SK-N-SH (cell line): ENCODE measurements around the gene C12orf75. TPM values are rescaled to one million over a fixed set of nuclear protein-coding genes. Genes with fewer than 3 reads are reported as not detected.

Experiments used
- CTCF ChIA-PET: fragments of 300-600, 350-600 bp; formaldehyde crosslinking; extraction: SDS; loops from one replicate; lab custom pipeline; 2021; lab: Yijun Ruan, JAX
- POLR2A ChIA-PET: fragments of 350-600 bp; sonication (Branson Sonifier 250); formaldehyde crosslinking; extraction: SDS; loops from one replicate; lab custom pipeline; 2020; ENCODE audit warnings: antibody characterized with exemption, inconsistent platforms; lab: Yijun Ruan, JAX
- DNase-seq: peaks from one replicate; pipeline ENCODE4 v3.0.0; 2012
- H2AFZ ChIP-seq: fragments of 200-600 bp; sonication (generic); 2 replicates; pipeline ENCODE4 v1.8.1; 2016; ENCODE audit warnings: antibody characterized with exemption, mild to moderate bottlenecking, low read depth
- H3F3A ChIP-seq: fragments of 200-600 bp; sonication (generic); replicated peaks from 2 replicates; pipeline ENCODE3; 2016; ENCODE audit warnings: antibody characterized with exemption, mild to moderate bottlenecking; ENCODE audit not compliant: insufficient read depth
- H3K27ac ChIP-seq, 2 experiments: fragments of 200-500 bp in 1 of 2; fragments of 200-600 bp in 1 of 2; sonication (Bioruptor generic) in 1 of 2; sonication (generic), shearing (Covaris generic) in 1 of 2; 2 replicates each; pipeline versions ENCODE4 v1.5.1 to v1.6.1; 2014 to 2016; ENCODE audit warnings: low read depth in 2 of 2, inconsistent platforms in 1 of 2, low read length in 1 of 2, mild to moderate bottlenecking in 1 of 2, mixed read lengths in 1 of 2
- H3K27me3 ChIP-seq: fragments of 200-600 bp; sonication (generic), shearing (Covaris generic); 2 replicates; pipeline ENCODE4 v1.6.1; 2016; ENCODE audit warnings: mixed run types; ENCODE audit not compliant: insufficient read depth
- H3K36me3 ChIP-seq, 2 experiments: fragments of 200-500 bp in 1 of 2; fragments of 200-600 bp in 1 of 2; sonication (Bioruptor generic) in 1 of 2; sonication (generic) in 1 of 2; replicated peaks in 1 of 2; 2 replicates each; pipeline versions ENCODE3 to v1.5.1; 2014 to 2016; ENCODE audit warnings: low read length in 1 of 2, mild to moderate bottlenecking in 1 of 2; ENCODE audit not compliant: insufficient read depth in 2 of 2, control insufficient read depth in 1 of 2
- H3K4me1 ChIP-seq, 2 experiments: fragments of 200-500 bp in 1 of 2; fragments of 200-600 bp in 1 of 2; sonication (Bioruptor generic) in 1 of 2; sonication (generic), shearing (Covaris generic) in 1 of 2; 2 replicates each; pipeline versions ENCODE4 v1.5.1 to v1.6.1; 2014 to 2016; ENCODE audit warnings: low read depth in 1 of 2, low read length in 1 of 2, mixed run types in 1 of 2; ENCODE audit not compliant: insufficient read depth in 2 of 2, control insufficient read depth in 1 of 2
- H3K4me2 ChIP-seq: fragments of 200-600 bp; sonication (generic), shearing (Covaris generic); 2 replicates; pipeline ENCODE4 v1.6.1; 2017; ENCODE audit warnings: mixed run types
- H3K4me3 ChIP-seq, 2 experiments: fragments of 200-500 bp in 1 of 2; fragments of 200-600 bp in 1 of 2; sonication (Bioruptor generic) in 1 of 2; sonication (generic), shearing (Covaris generic) in 1 of 2; 2 replicates each; pipeline versions ENCODE4 v1.5.1 to v1.8.1; 2014 to 2016; ENCODE audit warnings: low read depth in 2 of 2, inconsistent platforms in 1 of 2, low read length in 1 of 2, mild to moderate bottlenecking in 1 of 2, mixed read lengths in 1 of 2, moderate library complexity in 1 of 2
- H3K79me2 ChIP-seq: fragments of 200-600 bp; sonication (generic); 2 replicates; pipeline ENCODE4 v1.8.1; 2017; ENCODE audit warnings: mild to moderate bottlenecking; ENCODE audit not compliant: insufficient read depth
- H3K9ac ChIP-seq: fragments of 200-600 bp; sonication (generic); 2 replicates; pipeline ENCODE4 v1.6.1; 2017; ENCODE audit warnings: mixed run types
- H3K9me2 ChIP-seq: fragments of 200-600 bp; sonication (generic); 2 replicates; pipeline ENCODE4 v1.6.1; 2017; ENCODE audit warnings: mixed run types
- H3K9me3 ChIP-seq: fragments of 200-600 bp; sonication (generic); 2 replicates; pipeline ENCODE4 v1.6.1; 2017; ENCODE audit warnings: mixed run types, mild to moderate bottlenecking, moderate library complexity
- H4K20me1 ChIP-seq: fragments of 200-600 bp; sonication (generic); 2 replicates; pipeline ENCODE4 v1.6.1; 2017; ENCODE audit warnings: mild to moderate bottlenecking, mixed run types; ENCODE audit not compliant: insufficient read depth
- EP300 ChIP-seq, 2 experiments: IDR thresholded peaks; 2 replicates each; pipeline versions ENCODE4 v1.4.0 to v1.6.1; 2012; ENCODE audit warnings: borderline replicate concordance in 1 of 2, low read depth in 1 of 2, low read length in 1 of 2
- EZH2phosphoT487 ChIP-seq: fragments of 200-600 bp; sonication (generic); IDR thresholded peaks from 2 replicates; pipeline ENCODE4 v1.6.1; 2017; ENCODE audit warnings: low read depth, mixed run types, mild to moderate bottlenecking, antibody characterized with exemption, moderate library complexity, borderline replicate concordance
- FOXJ3 ChIP-seq: sonication (generic); formaldehyde crosslinking; IDR thresholded peaks from 2 replicates; pipeline ENCODE4 v1.5.1; 2020; ENCODE audit warnings: mild to moderate bottlenecking, missing genetic modification reagents
- FOXM1 ChIP-seq: IDR thresholded peaks from 2 replicates; pipeline ENCODE4 v1.4.0; 2012; ENCODE audit warnings: low read depth, mild to moderate bottlenecking
- GATA2 ChIP-seq: sonication (generic); formaldehyde crosslinking; IDR thresholded peaks from 2 replicates; pipeline ENCODE4 v1.5.0; 2020; ENCODE audit warnings: mild to moderate bottlenecking, missing genetic modification reagents
- JUND ChIP-seq: IDR thresholded peaks from 2 replicates; pipeline ENCODE4 v1.4.0; 2012
- MEF2A ChIP-seq: IDR thresholded peaks from 2 replicates; pipeline ENCODE4 v1.4.0; 2012; ENCODE audit warnings: low read depth, borderline replicate concordance
- NFIC ChIP-seq: IDR thresholded peaks from 2 replicates; pipeline ENCODE4 v1.4.0; 2012; ENCODE audit warnings: borderline replicate concordance
- NRF1 ChIP-seq: IDR thresholded peaks from 2 replicates; pipeline ENCODE4 v1.6.1; 2012; ENCODE audit warnings: low read depth, mild to moderate bottlenecking, low read length
- RCOR1 ChIP-seq: fragments of 150-350 bp; IDR thresholded peaks from 2 replicates; pipeline ENCODE4 v1.6.1; 2017; ENCODE audit warnings: antibody characterized with exemption, low read length
- SIN3A ChIP-seq: IDR thresholded peaks from 2 replicates; pipeline ENCODE4 v1.6.1; 2012; ENCODE audit warnings: low read depth, mild to moderate bottlenecking, low read length, moderate library complexity, borderline replicate concordance
- SMC3 ChIP-seq: IDR thresholded peaks from 2 replicates; pipeline ENCODE4 v1.6.1; 2012; ENCODE audit warnings: low read depth, low read length, improper control_type of control experiment
- TCF12 ChIP-seq: IDR thresholded peaks from 2 replicates; pipeline ENCODE4 v1.4.0; 2012
- TEAD4 ChIP-seq: IDR thresholded peaks from 2 replicates; pipeline ENCODE4 v1.4.0; 2012; ENCODE audit warnings: mild to moderate bottlenecking, borderline replicate concordance; ENCODE audit not compliant: insufficient read depth
- WGBS: methylation state at CpG from one replicate; pipeline ENCODE4 v1.1.6; 2017; ENCODE audit warnings: low lambda C conversion rate; 5-methylcytosine and 5-hydroxymethylcytosine counted together
- polyA plus RNA-seq, 3 experiments: library from polyadenylated mRNA; depleted of rRNA; stranded (reverse); fragments of >200 nt; gene quantifications; 2 replicates each; pipeline ENCODE4 v1.2.3, GENCODE V29; 2012
- TF ChIP-seq, protein P1 (sequence below): IDR thresholded peaks from 2 replicates; pipeline ENCODE4 v1.4.0; 2012; ENCODE audit warnings: low read depth, borderline replicate concordance
- TF ChIP-seq, protein P2 (sequence below): fragments of 150-350 bp; IDR thresholded peaks from 2 replicates; pipeline ENCODE4 v1.6.1; 2017; ENCODE audit warnings: antibody characterized with exemption, low read length, low read depth, borderline replicate concordance
- TF ChIP-seq, protein P3 (sequence below): IDR thresholded peaks from 2 replicates; pipeline ENCODE4; 2012
- TF ChIP-seq, protein P4 (sequence below): IDR thresholded peaks from 2 replicates; pipeline ENCODE4 v1.4.0; 2012; ENCODE audit warnings: low read depth, borderline replicate concordance

C12orf75 gene
- polyA plus RNA-seq, 1 of the 3 experiments (the other 2 are of a cell fraction) = 221 TPM

DNA sequence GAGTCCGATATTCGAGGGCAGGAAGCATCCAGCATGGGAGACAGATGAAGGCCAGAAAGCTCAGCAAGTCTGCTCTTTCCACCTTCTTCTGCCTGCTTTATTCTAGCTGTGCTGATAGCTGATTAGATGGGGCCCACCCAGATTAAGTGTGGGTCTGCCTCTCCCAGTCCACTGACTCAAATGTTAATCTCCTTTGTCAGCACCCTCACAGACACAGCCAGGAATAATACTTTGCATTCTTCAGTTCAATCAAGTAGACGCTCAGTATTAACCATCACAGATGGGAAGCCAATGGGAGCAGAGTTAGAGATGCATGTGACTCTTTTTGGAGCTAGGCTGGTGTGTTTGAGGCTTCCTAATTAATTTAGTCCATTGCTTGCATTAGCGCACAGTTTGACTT is 17.0 kb downstream of the C12orf75 start:
- Histone ChIP-seq H3K36me3 (peaks cover 13 to 74% of the 10 kb centered on the region in 2 experiments), H3K9ac (no peak overlapping the region), H2AFZ (no peak overlapping the region), H3K9me3 (no peaks in the 10 kb centered on the region), H3K27me3 (no peaks in the 10 kb centered on the region), H4K20me1 (peaks cover 91% of the 10 kb centered on the region), H3F3A (peaks cover 6% of the 10 kb centered on the region), H3K4me3 (no peak overlapping the region), H3K4me2 (no peak overlapping the region), H3K27ac (no peak overlapping the region), H3K79me2 (peaks cover 100% of the 10 kb centered on the region), H3K9me2 (no peaks in the 10 kb centered on the region), H3K4me1 (peaks cover 0 to 8% of the 10 kb centered on the region in 2 experiments; a peak in 1 of 4 replicates)
- CTCF ChIA-PET = interaction anchor here (0.6 kb wide), 1 partner anchor 36 kb away, joined by 3 read pairs; no protein-coding TSS in a partner anchor
- POLR2A ChIA-PET = no interaction called here
- no peak for DNase-seq
- no peak for TF ChIP-seq TEAD4
- TF ChIP-seq EZH2phosphoT487 = no peak
- TF ChIP-seq FOXJ3 (CRISPR knock-in tag) = no peak
- no peak for TF ChIP-seq GATA2
- TF ChIP-seq, protein P1, sequence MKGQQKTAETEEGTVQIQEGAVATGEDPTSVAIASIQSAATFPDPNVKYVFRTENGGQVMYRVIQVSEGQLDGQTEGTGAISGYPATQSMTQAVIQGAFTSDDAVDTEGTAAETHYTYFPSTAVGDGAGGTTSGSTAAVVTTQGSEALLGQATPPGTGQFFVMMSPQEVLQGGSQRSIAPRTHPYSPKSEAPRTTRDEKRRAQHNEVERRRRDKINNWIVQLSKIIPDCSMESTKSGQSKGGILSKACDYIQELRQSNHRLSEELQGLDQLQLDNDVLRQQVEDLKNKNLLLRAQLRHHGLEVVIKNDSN = no peak
- no peak for TF ChIP-seq FOXM1
- no peak for TF ChIP-seq RCOR1
- no peak for TF ChIP-seq NRF1
- TF ChIP-seq MEF2A = no peak
- no peak for TF ChIP-seq SMC3
- TF ChIP-seq, protein P2, sequence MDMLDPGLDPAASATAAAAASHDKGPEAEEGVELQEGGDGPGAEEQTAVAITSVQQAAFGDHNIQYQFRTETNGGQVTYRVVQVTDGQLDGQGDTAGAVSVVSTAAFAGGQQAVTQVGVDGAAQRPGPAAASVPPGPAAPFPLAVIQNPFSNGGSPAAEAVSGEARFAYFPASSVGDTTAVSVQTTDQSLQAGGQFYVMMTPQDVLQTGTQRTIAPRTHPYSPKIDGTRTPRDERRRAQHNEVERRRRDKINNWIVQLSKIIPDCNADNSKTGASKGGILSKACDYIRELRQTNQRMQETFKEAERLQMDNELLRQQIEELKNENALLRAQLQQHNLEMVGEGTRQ = no peak
- TF ChIP-seq JUND = no peak
- TF ChIP-seq, protein P3, sequence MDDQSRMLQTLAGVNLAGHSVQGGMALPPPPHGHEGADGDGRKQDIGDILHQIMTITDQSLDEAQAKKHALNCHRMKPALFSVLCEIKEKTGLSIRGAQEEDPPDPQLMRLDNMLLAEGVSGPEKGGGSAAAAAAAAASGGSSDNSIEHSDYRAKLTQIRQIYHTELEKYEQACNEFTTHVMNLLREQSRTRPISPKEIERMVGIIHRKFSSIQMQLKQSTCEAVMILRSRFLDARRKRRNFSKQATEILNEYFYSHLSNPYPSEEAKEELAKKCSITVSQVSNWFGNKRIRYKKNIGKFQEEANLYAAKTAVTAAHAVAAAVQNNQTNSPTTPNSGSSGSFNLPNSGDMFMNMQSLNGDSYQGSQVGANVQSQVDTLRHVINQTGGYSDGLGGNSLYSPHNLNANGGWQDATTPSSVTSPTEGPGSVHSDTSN = no peak
- TF ChIP-seq NFIC = no peak
- no peak for TF ChIP-seq TCF12
- TF ChIP-seq, protein P4, sequence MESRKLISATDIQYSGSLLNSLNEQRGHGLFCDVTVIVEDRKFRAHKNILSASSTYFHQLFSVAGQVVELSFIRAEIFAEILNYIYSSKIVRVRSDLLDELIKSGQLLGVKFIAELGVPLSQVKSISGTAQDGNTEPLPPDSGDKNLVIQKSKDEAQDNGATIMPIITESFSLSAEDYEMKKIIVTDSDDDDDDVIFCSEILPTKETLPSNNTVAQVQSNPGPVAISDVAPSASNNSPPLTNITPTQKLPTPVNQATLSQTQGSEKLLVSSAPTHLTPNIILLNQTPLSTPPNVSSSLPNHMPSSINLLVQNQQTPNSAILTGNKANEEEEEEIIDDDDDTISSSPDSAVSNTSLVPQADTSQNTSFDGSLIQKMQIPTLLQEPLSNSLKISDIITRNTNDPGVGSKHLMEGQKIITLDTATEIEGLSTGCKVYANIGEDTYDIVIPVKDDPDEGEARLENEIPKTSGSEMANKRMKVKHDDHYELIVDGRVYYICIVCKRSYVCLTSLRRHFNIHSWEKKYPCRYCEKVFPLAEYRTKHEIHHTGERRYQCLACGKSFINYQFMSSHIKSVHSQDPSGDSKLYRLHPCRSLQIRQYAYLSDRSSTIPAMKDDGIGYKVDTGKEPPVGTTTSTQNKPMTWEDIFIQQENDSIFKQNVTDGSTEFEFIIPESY = no peak
- no peak for TF ChIP-seq SIN3A
- TF ChIP-seq EP300 (IDR thresholded peaks at IDR 0.05; ENCODE audit: borderline replicate concordance in 1 of 2, low read depth in 1 of 2, low read length in 1 of 2) = no peak
- WGBS = 69% methylated on average over 3 of the region's 4 CpGs
